ENCODE measurements around the gene SLC9A3. TPM values are rescaled to one million over a fixed set of nuclear protein-coding genes. Genes with fewer than 3 reads are reported as not detected.

Gene SLC9A3
- total RNA-seq, 1 experiment from 2014 or later = 0.85 TPM

DNA sequence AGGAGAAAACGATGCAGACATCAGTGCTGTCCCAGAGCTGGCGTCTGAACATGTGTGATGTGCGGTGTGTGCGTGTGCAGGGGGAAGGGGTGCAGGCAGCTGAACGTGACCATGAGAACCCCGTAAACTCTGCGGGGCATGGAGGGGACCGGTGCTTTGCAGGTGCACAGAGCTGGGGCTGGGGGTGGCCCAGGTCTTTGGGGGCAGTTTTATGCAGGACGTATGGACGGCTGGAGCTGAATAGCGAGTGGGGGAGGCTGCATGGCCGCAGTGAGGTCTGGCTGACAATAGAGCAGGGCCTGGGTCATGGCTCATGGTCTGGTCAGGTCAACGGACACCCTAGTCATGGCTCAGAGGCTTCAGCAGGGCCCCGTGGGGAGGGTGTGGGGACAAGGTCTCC, 84.6 kb downstream of the SLC9A3 start:
- Histone ChIP-seq H2BK15ac (ENCODE audit: low read depth, low read length) (no peak overlapping the region), H2BK20ac (ENCODE audit: low read depth, low read length, poor library complexity, severe bottlenecking) (no peak overlapping the region), H2BK12ac (ENCODE audit: insufficient read length, low read depth, low read length) (no peak overlapping the region), H3K23ac (ENCODE audit: insufficient read length, low read depth, low read length) (no peak overlapping the region), H2BK120ac (ENCODE audit: low read depth, low read length, poor library complexity, severe bottlenecking) (no peak overlapping the region), H3K79me2 (ENCODE audit: insufficient read depth, low read length) (peaks cover 6% of the 10 kb centered on the region; the same call in 1 of the 2 replicates), H3K27me3 (ENCODE audit: insufficient read depth, low read length) (no peaks in the 10 kb centered on the region), H2BK5ac (ENCODE audit: insufficient read length, low read length) (no peak overlapping the region), H3K4me2 (ENCODE audit: insufficient read depth, insufficient read length, low read length) (no peak overlapping the region), H3K27ac (ENCODE audit: insufficient read length, low read depth, low read length) (no peak overlapping the region), H3K4ac (ENCODE audit: low read depth, low read length) (no peak overlapping the region), H3K18ac (ENCODE audit: insufficient read length, low read depth, low read length) (no peak overlapping the region), H2AFZ (ENCODE audit: low read length) (no peak overlapping the region), H3K23me2 (ENCODE audit: insufficient read length, low read depth, low read length, poor library complexity, severe bottlenecking) (peaks cover 12% of the 10 kb centered on the region), H4K20me1 (ENCODE audit: control insufficient read depth, insufficient read depth, insufficient read length) (no peaks in the 10 kb centered on the region), H3K56ac (ENCODE audit: insufficient read length, low read depth, low read length) (no peak overlapping the region), H3K14ac (ENCODE audit: insufficient read depth, low read length) (no peak overlapping the region), H4K5ac (ENCODE audit: insufficient read length, low read depth, low read length) (no peak overlapping the region), H4K91ac (ENCODE audit: insufficient read length, low read depth, low read length) (no peak overlapping the region), H3K79me1 (ENCODE audit: insufficient read depth, low read depth, low read length, poor library complexity, severe bottlenecking) (peaks cover 10% of the 10 kb centered on the region), H3K9ac (ENCODE audit: extremely low read depth, insufficient read length, low read length) (no peak overlapping the region), H3T11ph (ENCODE audit: low read length) (no peak overlapping the region), H2AK5ac (ENCODE audit: insufficient read length, low read length) (no peak overlapping the region), H3K4me1 (ENCODE audit: insufficient read depth, low read length) (no peaks in the 10 kb centered on the region), H3K9me3 (ENCODE audit: control insufficient read depth, low read depth, low read length) (no peaks in the 10 kb centered on the region), H4K8ac (replicated peaks; ENCODE audit: insufficient read length, low read depth, low read length) (no peak overlapping the region)
- H3K4me1 Mint-ChIP-seq = peaks cover 6 to 10% of the 10 kb centered on the region in 2 experiments; a peak in 3 of 4 replicates
- peak overlapping the region in 1 of 3 experiments; percentile 49; a peak in 1 of 7 replicates for H3K27ac Mint-ChIP-seq
- no CpG with 5 or more reads among the region's 14 CpGs for WGBS (ENCODE audit: extremely low coverage, insufficient read length, low lambda C conversion rate)
- H3K4me3 Mint-ChIP-seq = no peak overlapping the region; a peak in 1 of 5 replicates
- TF ChIP-seq, protein P1, sequence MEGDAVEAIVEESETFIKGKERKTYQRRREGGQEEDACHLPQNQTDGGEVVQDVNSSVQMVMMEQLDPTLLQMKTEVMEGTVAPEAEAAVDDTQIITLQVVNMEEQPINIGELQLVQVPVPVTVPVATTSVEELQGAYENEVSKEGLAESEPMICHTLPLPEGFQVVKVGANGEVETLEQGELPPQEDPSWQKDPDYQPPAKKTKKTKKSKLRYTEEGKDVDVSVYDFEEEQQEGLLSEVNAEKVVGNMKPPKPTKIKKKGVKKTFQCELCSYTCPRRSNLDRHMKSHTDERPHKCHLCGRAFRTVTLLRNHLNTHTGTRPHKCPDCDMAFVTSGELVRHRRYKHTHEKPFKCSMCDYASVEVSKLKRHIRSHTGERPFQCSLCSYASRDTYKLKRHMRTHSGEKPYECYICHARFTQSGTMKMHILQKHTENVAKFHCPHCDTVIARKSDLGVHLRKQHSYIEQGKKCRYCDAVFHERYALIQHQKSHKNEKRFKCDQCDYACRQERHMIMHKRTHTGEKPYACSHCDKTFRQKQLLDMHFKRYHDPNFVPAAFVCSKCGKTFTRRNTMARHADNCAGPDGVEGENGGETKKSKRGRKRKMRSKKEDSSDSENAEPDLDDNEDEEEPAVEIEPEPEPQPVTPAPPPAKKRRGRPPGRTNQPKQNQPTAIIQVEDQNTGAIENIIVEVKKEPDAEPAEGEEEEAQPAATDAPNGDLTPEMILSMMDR (conservative IDR thresholded peaks at IDR 0.05) = no peak
- 0 out of 5 replicates have a peak, but pooled peaks cover 0 to 3% of the 10 kb centered on the region in 2 experiments for H3K9me3 Mint-ChIP-seq
- H3K36me3 Mint-ChIP-seq (ENCODE audit: insufficient read depth in 1 of 3, low read depth in 3 of 3) = no peaks in the 10 kb centered on the region; a peak in 1 of 7 replicates
- peaks cover 31% of the 10 kb centered on the region for H3K27me3 Mint-ChIP-seq (ENCODE audit: low read depth)
- peak; percentile 15 for DNase-seq

Data from H9 (cell line).